ENCODE measurements around the gene RPUSD1. TPM values are rescaled to one million over a fixed set of nuclear protein-coding genes. Genes with fewer than 3 reads are reported as not detected.

Gene RPUSD1
- total and polyA plus RNA-seq, 2 of the 13 experiments (the other 11 are each of a cell fraction or from before 2014, with no cell fraction given): 13.1 to 26.2 TPM

GRCh38 chr16:795580-796229, 7.5 kb upstream of the RPUSD1 start (continued):
- no peak for TF ChIP-seq THYN1 (CRISPR knock-in tag; IDR thresholded peaks at IDR 0.05; ENCODE audit: borderline replicate concordance, low read depth)

DNA sequence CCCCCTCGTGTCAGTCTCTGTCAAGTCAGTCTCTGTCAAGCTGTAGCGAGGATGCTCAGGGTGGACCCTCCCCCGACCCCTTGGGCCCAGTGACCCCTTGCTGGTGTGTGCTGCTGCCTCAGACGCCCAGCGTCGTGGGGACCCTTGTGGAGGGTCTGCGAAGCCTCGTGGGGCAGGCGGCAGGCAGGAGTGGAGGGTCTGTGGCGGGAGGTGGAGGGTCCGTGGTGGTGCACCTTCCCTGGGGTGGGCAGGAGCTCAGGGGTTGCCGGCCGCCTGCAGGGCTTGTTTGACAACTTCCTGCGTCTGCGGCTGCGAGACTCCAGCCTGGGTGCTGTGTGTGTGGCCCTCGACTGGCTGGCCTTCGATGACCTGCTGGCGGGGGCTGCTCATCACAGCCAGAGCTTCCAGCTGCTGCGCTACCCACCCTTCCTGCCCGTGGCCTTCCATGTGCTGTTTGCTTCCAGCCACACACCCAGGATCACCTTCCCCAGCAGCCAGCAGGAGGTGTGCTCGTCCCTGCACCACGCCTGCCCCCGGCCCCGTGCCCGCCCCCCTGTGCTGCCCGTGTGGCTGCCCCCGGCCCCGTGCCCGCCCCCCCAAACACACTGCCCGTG, 6.8 kb upstream of the RPUSD1 start:
- Histone ChIP-seq H2AFZ (ENCODE audit: low read length) (no peak overlapping the region), H3K4me3 (replicated peaks in 1 of 3; ENCODE audit: insufficient read depth in 1 of 3, low read depth in 2 of 3, low read length in 3 of 3) (no peak overlapping the region), H3K9me3 (ENCODE audit: low read length) (no peaks in the 10 kb centered on the region), H4K20me1 (ENCODE audit: insufficient read depth, low read length) (no peaks in the 10 kb centered on the region), H3K9ac (ENCODE audit: insufficient read depth, low read depth, low read length) (no peak overlapping the region), H3K4me1 (ENCODE audit: insufficient read depth, low read length) (no peaks in the 10 kb centered on the region; the same call in 1 of the 2 replicates), H3K36me3 (replicated peaks in 1 of 2; ENCODE audit: control insufficient read depth in 1 of 2, insufficient read depth in 2 of 2, low read length in 2 of 2) (peaks cover 6 to 9% of the 10 kb centered on the region in 2 experiments; a peak in 3 of 5 replicates), H3K27ac (ENCODE audit: extremely low read length, insufficient read depth, low read length) (no peak overlapping the region), H3K27me3 (ENCODE audit: control insufficient read depth in 1 of 2, insufficient read depth in 2 of 2, low read length in 2 of 2) (no peaks in the 10 kb centered on the region; a peak in 1 of 5 replicates), H3K4me2 (ENCODE audit: low read depth, low read length) (no peak overlapping the region), H3K79me2 (ENCODE audit: insufficient read depth, low read length) (no peaks in the 10 kb centered on the region)
- ChIA-PET POLR2A (no interaction called here), CTCF (ENCODE audit: low intra/inter-chr PET ratio, low total read pairs) (no interaction called here)
- ATAC-seq (no peak), DNase-seq (ENCODE audit: low spot score) (no peak), FAIRE-seq (no peak)
- BruUV-seq (replicated peaks): no TSS peak
- 93% methylated on average over 10 of the region's 31 CpGs for WGBS (ENCODE audit: low lambda C conversion rate)
- intact Hi-C loops (cut with micrococcal nuclease; ENCODE audit: unreplicated experiment): no loop called here
- in situ Hi-C loops (cut with HindIII; ENCODE audit: extremely low pct_ligation_motif_present, low pct_unique_long_range_greater_than_20kb): no loop called here
- TF ChIP-seq ZNF441 (CRISPR knock-in tag; IDR thresholded peaks at IDR 0.05; ENCODE audit: borderline replicate concordance) (no peak), NFYB (CRISPR knock-in tag; IDR thresholded peaks at IDR 0.05) (no peak), ZNF234 (CRISPR knock-in tag; conservative IDR thresholded peaks at IDR 0.05) (no peak), ZNF841 (CRISPR knock-in tag; IDR thresholded peaks at IDR 0.05; ENCODE audit: borderline replicate concordance) (no peak), XRCC5 (optimal IDR thresholded peaks at IDR 0.05; ENCODE audit: low read length) (no peak), ZNF451 (CRISPR knock-in tag; IDR thresholded peaks at IDR 0.05) (no peak), SAP130 (CRISPR knock-in tag; IDR thresholded peaks at IDR 0.05; ENCODE audit: low read depth) (no peak)
- TF ChIP-seq, protein P1, sequence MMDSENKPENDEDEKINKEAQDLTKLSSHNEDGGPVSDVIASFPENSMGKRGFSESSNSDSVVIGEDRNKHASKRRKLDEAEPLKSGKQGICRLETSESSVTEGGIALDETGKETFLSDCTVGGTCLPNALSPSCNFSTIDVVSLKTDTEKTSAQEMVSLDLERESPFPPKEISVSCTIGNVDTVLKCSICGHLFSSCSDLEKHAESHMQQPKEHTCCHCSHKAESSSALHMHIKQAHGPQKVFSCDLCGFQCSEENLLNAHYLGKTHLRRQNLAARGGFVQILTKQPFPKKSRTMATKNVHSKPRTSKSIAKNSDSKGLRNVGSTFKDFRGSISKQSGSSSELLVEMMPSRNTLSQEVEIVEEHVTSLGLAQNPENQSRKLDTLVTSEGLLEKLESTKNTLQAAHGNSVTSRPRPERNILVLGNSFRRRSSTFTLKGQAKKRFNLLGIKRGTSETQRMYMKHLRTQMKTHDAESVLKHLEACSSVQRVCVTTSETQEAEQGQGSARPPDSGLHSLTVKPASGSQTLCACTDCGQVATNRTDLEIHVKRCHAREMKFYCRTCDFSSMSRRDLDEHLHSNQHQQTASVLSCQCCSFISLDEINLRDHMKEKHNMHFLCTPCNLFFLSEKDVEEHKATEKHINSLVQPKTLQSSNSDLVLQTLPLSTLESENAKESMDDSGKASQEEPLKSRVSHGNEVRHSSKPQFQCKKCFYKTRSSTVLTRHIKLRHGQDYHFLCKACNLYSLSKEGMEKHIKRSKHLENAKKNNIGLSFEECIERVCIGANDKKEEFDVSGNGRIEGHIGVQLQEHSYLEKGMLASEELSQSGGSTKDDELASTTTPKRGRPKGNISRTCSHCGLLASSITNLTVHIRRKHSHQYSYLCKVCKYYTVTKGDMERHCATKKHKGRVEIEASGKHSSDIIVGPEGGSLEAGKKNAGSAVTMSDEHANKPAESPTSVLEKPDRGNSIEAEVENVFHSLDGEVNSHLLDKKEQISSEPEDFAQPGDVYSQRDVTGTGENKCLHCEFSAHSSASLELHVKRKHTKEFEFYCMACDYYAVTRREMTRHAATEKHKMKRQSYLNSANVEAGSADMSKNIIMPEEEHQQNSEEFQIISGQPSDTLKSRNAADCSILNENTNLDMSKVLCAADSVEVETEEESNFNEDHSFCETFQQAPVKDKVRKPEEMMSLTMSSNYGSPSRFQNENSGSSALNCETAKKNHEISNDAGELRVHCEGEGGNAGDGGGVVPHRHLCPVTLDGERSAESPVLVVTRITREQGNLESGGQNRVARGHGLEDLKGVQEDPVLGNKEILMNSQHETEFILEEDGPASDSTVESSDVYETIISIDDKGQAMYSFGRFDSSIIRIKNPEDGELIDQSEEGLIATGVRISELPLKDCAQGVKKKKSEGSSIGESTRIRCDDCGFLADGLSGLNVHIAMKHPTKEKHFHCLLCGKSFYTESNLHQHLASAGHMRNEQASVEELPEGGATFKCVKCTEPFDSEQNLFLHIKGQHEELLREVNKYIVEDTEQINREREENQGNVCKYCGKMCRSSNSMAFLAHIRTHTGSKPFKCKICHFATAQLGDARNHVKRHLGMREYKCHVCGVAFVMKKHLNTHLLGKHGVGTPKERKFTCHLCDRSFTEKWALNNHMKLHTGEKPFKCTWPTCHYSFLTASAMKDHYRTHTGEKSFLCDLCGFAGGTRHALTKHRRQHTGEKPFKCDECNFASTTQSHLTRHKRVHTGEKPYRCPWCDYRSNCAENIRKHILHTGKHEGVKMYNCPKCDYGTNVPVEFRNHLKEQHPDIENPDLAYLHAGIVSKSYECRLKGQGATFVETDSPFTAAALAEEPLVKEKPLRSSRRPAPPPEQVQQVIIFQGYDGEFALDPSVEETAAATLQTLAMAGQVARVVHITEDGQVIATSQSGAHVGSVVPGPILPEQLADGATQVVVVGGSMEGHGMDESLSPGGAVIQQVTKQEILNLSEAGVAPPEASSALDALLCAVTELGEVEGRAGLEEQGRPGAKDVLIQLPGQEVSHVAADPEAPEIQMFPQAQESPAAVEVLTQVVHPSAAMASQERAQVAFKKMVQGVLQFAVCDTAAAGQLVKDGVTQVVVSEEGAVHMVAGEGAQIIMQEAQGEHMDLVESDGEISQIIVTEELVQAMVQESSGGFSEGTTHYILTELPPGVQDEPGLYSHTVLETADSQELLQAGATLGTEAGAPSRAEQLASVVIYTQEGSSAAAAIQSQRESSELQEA (CRISPR knock-in tag; IDR thresholded peaks at IDR 0.05; ENCODE audit: not compliant biosample characterization): no peak
- TF ChIP-seq, protein P2, sequence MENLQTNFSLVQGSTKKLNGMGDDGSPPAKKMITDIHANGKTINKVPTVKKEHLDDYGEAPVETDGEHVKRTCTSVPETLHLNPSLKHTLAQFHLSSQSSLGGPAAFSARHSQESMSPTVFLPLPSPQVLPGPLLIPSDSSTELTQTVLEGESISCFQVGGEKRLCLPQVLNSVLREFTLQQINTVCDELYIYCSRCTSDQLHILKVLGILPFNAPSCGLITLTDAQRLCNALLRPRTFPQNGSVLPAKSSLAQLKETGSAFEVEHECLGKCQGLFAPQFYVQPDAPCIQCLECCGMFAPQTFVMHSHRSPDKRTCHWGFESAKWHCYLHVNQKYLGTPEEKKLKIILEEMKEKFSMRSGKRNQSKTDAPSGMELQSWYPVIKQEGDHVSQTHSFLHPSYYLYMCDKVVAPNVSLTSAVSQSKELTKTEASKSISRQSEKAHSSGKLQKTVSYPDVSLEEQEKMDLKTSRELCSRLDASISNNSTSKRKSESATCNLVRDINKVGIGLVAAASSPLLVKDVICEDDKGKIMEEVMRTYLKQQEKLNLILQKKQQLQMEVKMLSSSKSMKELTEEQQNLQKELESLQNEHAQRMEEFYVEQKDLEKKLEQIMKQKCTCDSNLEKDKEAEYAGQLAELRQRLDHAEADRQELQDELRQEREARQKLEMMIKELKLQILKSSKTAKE (CRISPR knock-in tag; IDR thresholded peaks at IDR 0.05; ENCODE audit: borderline replicate concordance): no peak
